ENCODE data around the gene PRKCB. TPM values are rescaled to one million over a fixed set of nuclear protein-coding genes. Genes with fewer than 3 reads are reported as not detected.

PRKCB gene
- total and polyA plus RNA-seq, 4 experiments from 2014 or later: 46.5 to 106 (median 98.2) TPM

DNA sequence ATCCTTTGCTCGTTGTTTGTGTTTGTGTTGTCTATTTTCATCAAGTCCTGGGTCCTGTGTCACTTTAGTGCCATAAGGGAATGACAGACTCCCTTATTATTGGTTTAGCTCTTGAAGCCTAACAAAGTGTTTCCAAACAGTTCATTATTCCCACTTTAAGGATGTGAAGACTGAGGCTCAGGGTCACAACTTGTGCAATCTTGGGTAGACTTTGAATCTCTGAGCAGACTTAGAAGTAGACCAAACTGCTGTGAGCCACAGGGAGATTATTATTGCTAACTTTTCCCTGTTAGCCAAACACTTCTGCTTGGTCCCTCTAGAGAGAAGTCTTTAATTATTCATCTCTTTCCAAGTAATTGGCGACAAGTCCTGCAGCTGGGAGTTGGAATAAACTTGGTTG is 31.8 kb downstream of the PRKCB start:
- peaks cover 53 to 82% (median 66%) of the 10 kb centered on the region in 4 donors for H3K4me1 Mint-ChIP-seq
- Histone ChIP-seq H3K4me3 (ENCODE audit: low read length in 2 of 2) (no peak overlapping the region), H3K36me3 (ENCODE audit: insufficient read depth, low read length) (no peaks in the 10 kb centered on the region), H3K27me3 (ENCODE audit: insufficient read depth, low read length) (no peaks in the 10 kb centered on the region), H3K9me3 (ENCODE audit: control insufficient read depth in 1 of 2, low read length in 2 of 2) (no peaks in the 10 kb centered on the region), H3K27ac (ENCODE audit: low read depth, low read length) (no peak overlapping the region), H3K4me1 (ENCODE audit: insufficient read depth, low read length) (peaks cover 73% of the 10 kb centered on the region)
- peaks cover 0 to 2% of the 10 kb centered on the region in 2 donors for H3K36me3 Mint-ChIP-seq
- intact Hi-C loops (cut with micrococcal nuclease): no loop called here
- CTCF ChIA-PET (ENCODE audit: partially characterized antibody): interaction anchor here (1.4 to 2.2 kb wide), 3 partner anchors 64 to 99 kb away, joined by 3 to 5 read pairs (median 3); no protein-coding TSS in a partner anchor
- H3K27ac Mint-ChIP-seq: no peak overlapping the region
- H3K27me3 Mint-ChIP-seq: no peaks in the 10 kb centered on the region
- DNase-seq: no peak
- peaks cover 0 to 2% (median 0%) of the 10 kb centered on the region in 8 donors for H3K9me3 Mint-ChIP-seq
- H3K4me3 Mint-ChIP-seq: no peak overlapping the region
- POLR2A ChIA-PET (ENCODE audit: partially characterized antibody): interaction anchor here (0.8 to 1.0 kb wide), 2 partner anchors 83 to 142 kb away, joined by 3 read pairs; no protein-coding TSS in a partner anchor

DNA sequence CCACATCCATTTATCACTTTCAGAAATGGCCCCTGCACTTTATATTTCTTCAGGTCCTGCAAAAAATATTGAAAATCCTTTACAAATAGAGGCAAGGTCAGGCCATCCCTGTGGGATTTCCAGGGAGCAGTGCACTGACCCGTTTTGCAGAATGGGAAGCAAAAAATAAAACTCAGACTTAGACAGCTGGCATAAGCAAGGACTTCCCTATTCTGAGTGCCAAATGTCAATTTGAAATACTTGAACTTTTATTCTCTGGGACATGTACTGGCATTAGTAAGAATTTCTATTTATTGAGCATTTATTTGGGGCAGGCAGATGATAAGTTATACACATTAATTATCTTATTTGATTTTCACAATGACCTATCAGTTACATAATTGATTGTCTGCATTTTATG is 32.4 kb downstream of the PRKCB start:
- H3K4me3 Mint-ChIP-seq: no peak overlapping the region
- no peak overlapping the region for H3K27ac ChIP-seq (ENCODE audit: low read depth, low read length)
- CTCF ChIA-PET (ENCODE audit: partially characterized antibody): interaction anchor here (2.2 kb wide), 1 partner anchor 64 kb away, joined by 5 read pairs; no protein-coding TSS in a partner anchor

DNA sequence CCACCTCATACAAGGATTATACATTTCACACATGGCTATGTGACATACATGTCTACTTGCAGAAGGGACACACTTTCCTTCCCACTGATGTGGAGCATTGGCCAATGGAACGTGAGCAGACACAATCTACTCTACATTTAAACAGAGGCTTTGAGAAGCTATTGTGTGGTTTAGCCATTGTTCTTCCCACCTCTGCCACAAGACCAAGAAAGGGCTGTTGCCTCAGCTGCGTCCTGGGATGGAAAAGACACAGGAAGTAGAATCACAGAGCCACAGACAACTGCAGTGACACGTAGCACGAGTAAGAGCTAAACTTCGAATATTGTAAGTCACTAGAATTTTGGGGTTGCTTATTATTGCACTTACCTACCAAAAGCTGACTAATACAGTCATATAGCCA is 33.3 kb downstream of the PRKCB start:
- ChIA-PET POLR2A (ENCODE audit: partially characterized antibody) (interaction anchor here (0.7 to 1.2 kb wide), 5 partner anchors 11 to 88 kb away, joined by 3 to 4 read pairs (median 3); no protein-coding TSS in a partner anchor), CTCF (ENCODE audit: partially characterized antibody) (interaction anchor here (1.1 to 2.2 kb wide), 4 partner anchors 8 to 142 kb away, joined by 3 to 5 read pairs (median 4); no protein-coding TSS in a partner anchor)
- Histone ChIP-seq H3K27ac (ENCODE audit: low read depth, low read length) (no peak overlapping the region), H3K36me3 (ENCODE audit: insufficient read depth, low read length) (no peaks in the 10 kb centered on the region), H3K9me3 (ENCODE audit: control insufficient read depth in 1 of 2, low read length in 2 of 2) (no peaks in the 10 kb centered on the region), H3K4me1 (ENCODE audit: insufficient read depth, low read length) (peaks cover 71% of the 10 kb centered on the region), H3K27me3 (ENCODE audit: insufficient read depth, low read length) (no peaks in the 10 kb centered on the region), H3K4me3 (ENCODE audit: low read length in 2 of 2) (no peak overlapping the region)
- Mint-ChIP-seq H3K36me3 (peaks cover 0 to 2% of the 10 kb centered on the region in 2 donors), H3K4me3 (peak overlapping the region in 5 of 8 donors; percentile 33 to 73 (median 55)), H3K9me3 (no peaks in the 10 kb centered on the region), H3K4me1 (peaks cover 49 to 76% (median 63%) of the 10 kb centered on the region in 4 donors), H3K27ac (peak overlapping the region in 3 of 7 donors; percentile 58 to 61 (median 59)), H3K27me3 (no peaks in the 10 kb centered on the region)
- peak in 4 of 5 donors; percentile 6 to 40 (median 18) for DNase-seq
- intact Hi-C loops (cut with micrococcal nuclease): no loop called here

More for the DNA sequence above, 32.4 kb downstream of the PRKCB start:
- Histone ChIP-seq H3K9me3 (ENCODE audit: control insufficient read depth in 1 of 2, low read length in 2 of 2) (no peaks in the 10 kb centered on the region), H3K4me1 (ENCODE audit: insufficient read depth, low read length) (peaks cover 71% of the 10 kb centered on the region), H3K4me3 (ENCODE audit: low read length in 2 of 2) (no peak overlapping the region), H3K27me3 (ENCODE audit: insufficient read depth, low read length) (no peaks in the 10 kb centered on the region), H3K36me3 (ENCODE audit: insufficient read depth, low read length) (no peaks in the 10 kb centered on the region)
- no peak for DNase-seq
- Mint-ChIP-seq H3K27ac (peak overlapping the region in 2 of 7 donors; percentile 13 to 23), H3K27me3 (no peaks in the 10 kb centered on the region), H3K9me3 (peaks cover 0 to 2% (median 0%) of the 10 kb centered on the region in 8 donors), H3K4me1 (peaks cover 52 to 78% (median 64%) of the 10 kb centered on the region in 4 donors), H3K36me3 (peaks cover 0 to 2% of the 10 kb centered on the region in 2 donors)
- intact Hi-C loops (cut with micrococcal nuclease): no loop called here
- POLR2A ChIA-PET (ENCODE audit: partially characterized antibody): interaction anchor here (0.8 to 1.0 kb wide), 2 partner anchors 82 to 142 kb away, joined by 3 read pairs; no protein-coding TSS in a partner anchor

DNA sequence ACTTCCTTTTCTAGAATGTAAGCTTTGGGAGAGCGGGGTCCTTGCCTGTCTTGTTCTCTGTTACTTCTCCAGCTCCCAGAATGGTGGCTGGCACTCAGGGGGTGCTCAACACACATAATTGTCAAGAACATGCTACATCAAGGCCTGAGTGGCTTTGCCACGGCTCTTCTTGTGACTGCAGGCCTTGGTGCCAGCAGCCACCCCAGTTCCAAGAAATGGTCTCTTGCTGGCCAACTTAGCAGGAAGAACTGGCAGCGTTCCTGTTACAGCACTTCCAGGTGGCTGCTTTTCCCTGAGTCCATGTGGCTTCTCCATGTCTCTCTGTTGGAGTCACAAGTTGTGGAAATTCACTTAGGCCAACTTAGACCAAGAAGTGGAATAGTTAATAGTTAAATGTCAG is 36.1 kb downstream of the PRKCB start:
- Mint-ChIP-seq H3K4me3 (no peak overlapping the region), H3K36me3 (peaks cover 0 to 7% of the 10 kb centered on the region in 2 donors), H3K27ac (no peak overlapping the region), H3K27me3 (no peaks in the 10 kb centered on the region), H3K9me3 (no peaks in the 10 kb centered on the region), H3K4me1 (peaks cover 38 to 60% (median 51%) of the 10 kb centered on the region in 4 donors)
- no peak overlapping the region for H3K27ac ChIP-seq (ENCODE audit: low read depth, low read length)
- ChIA-PET POLR2A (ENCODE audit: partially characterized antibody) (interaction anchor here (1.0 kb wide), 1 partner anchor 8 kb away, joined by 6 read pairs; no protein-coding TSS in a partner anchor), CTCF (ENCODE audit: partially characterized antibody) (interaction anchor here (1.4 kb wide), 1 partner anchor 138 kb away, joined by 8 read pairs; no protein-coding TSS in a partner anchor)
- H3K4me3 ChIP-seq (ENCODE audit: low read length in 2 of 2): no peak overlapping the region
- no peaks in the 10 kb centered on the region for H3K9me3 ChIP-seq (ENCODE audit: control insufficient read depth in 1 of 2, low read length in 2 of 2)
- intact Hi-C loops (cut with micrococcal nuclease): no loop called here
- H3K27me3 ChIP-seq (ENCODE audit: insufficient read depth, low read length): no peaks in the 10 kb centered on the region
- DNase-seq: no peak
- H3K4me1 ChIP-seq (ENCODE audit: insufficient read depth, low read length): peaks cover 57% of the 10 kb centered on the region
- H3K36me3 ChIP-seq (ENCODE audit: insufficient read depth, low read length): no peaks in the 10 kb centered on the region

DNA sequence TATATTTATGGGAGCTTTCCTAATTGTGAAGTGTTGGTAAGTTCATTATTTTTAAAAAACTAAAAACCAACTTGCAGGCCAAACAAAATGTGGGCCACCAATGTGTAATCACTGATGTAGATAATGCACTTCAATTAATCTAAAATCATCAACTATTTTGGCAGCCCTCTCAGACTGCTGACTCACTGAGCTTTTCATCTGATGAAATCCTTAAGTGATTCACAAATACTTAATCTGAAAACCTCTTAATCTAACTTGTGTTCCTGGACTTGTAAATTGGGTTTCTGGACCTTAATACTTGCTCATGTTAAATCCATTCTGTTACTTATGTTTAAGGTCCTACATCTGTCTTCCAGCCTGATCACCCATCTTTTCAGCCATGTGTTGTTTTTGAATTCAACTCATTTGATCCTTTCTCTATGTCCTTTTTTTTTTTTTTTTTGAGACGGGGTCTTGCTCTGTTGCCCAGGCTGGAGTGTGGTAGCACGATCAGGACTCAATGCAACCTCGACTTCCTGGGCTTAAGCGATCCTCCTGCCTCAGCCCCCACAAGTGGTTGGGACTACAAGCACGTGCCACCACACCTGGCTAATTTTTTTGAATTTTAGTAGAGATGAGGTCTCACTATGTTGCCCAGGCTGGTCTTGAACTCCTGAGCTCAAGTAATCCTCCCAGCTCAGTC is 39.0 kb downstream of the PRKCB start:
- no peaks in the 10 kb centered on the region for H3K27me3 ChIP-seq (ENCODE audit: insufficient read depth, low read length)
- intact Hi-C loops (cut with micrococcal nuclease): loop anchor here (5.0 kb wide), 2 partner anchors 72 to 78 kb away; no protein-coding TSS in a partner anchor
- no peak overlapping the region for H3K4me3 ChIP-seq (ENCODE audit: low read length in 2 of 2)
- Mint-ChIP-seq H3K36me3 (peaks cover 0 to 8% of the 10 kb centered on the region in 2 donors), H3K27ac (peak overlapping the region in 2 of 7 donors; percentile 47 to 57), H3K9me3 (no peaks in the 10 kb centered on the region), H3K4me1 (peaks cover 39 to 58% (median 54%) of the 10 kb centered on the region in 4 donors), H3K4me3 (no peak overlapping the region), H3K27me3 (no peaks in the 10 kb centered on the region)
- DNase-seq: no peak
- H3K36me3 ChIP-seq (ENCODE audit: insufficient read depth, low read length): no peaks in the 10 kb centered on the region
- CTCF ChIA-PET (ENCODE audit: partially characterized antibody): interaction anchor here (1.0 to 1.9 kb wide), 3 partner anchors 9 to 135 kb away, joined by 3 to 6 read pairs (median 6); no protein-coding TSS in a partner anchor
- H3K27ac ChIP-seq (ENCODE audit: low read depth, low read length): no peak overlapping the region
- peaks cover 58% of the 10 kb centered on the region for H3K4me1 ChIP-seq (ENCODE audit: insufficient read depth, low read length)
- POLR2A ChIA-PET (ENCODE audit: partially characterized antibody): interaction anchor here (0.6 to 2.3 kb wide), 2 partner anchors 10 to 54 kb away, joined by 3 to 6 read pairs; no protein-coding TSS in a partner anchor
- no peaks in the 10 kb centered on the region for H3K9me3 ChIP-seq (ENCODE audit: control insufficient read depth in 1 of 2, low read length in 2 of 2)

DNA sequence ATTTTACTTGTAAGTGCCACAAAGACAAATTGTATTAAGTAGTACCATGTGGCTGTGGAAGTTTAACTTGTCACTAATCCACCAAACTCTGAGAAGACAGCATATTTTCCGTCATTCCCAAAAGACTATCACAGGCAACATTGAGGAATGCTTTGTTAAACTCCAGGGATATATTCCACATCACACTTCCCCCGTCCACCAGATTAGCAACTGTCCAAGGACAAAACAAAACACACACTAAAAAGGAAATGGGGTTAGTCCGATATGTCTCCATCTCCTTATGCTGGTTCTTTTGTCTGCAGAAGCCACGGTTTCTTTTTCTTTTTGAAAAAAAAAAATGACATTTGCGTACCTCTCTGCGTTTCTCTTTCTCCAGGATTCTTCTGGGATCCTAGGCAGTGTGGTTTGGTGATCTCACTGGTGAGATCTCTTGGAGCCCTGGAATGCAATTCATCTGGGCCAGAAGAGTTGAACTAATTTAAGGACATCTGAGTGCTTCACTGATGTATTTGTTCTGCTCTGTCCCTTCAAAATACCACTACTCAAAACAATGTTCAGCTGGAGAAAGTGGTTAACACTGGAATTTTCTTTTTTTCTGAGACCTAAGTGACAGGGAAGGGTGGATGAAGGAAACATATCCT is 40.6 kb downstream of the PRKCB start:
- Histone ChIP-seq H3K36me3 (ENCODE audit: insufficient read depth, low read length) (no peaks in the 10 kb centered on the region), H3K4me3 (ENCODE audit: low read length in 2 of 2) (no peak overlapping the region), H3K9me3 (ENCODE audit: control insufficient read depth in 1 of 2, low read length in 2 of 2) (no peaks in the 10 kb centered on the region), H3K27me3 (ENCODE audit: insufficient read depth, low read length) (no peaks in the 10 kb centered on the region), H3K27ac (ENCODE audit: low read depth, low read length) (no peak overlapping the region), H3K4me1 (ENCODE audit: insufficient read depth, low read length) (peaks cover 53% of the 10 kb centered on the region)
- Mint-ChIP-seq H3K27me3 (no peaks in the 10 kb centered on the region), H3K9me3 (no peaks in the 10 kb centered on the region), H3K4me1 (peaks cover 44 to 67% (median 52%) of the 10 kb centered on the region in 4 donors), H3K4me3 (no peak overlapping the region), H3K27ac (peak overlapping the region in 2 of 7 donors; percentile 29 to 31), H3K36me3 (peaks cover 0 to 9% of the 10 kb centered on the region in 2 donors)
- DNase-seq: no peak
- ChIA-PET POLR2A (ENCODE audit: partially characterized antibody) (interaction anchor here (1.1 to 1.3 kb wide), 4 partner anchors 12 to 138 kb away, joined by 3 to 8 read pairs (median 4); no protein-coding TSS in a partner anchor), CTCF (ENCODE audit: partially characterized antibody) (interaction anchor here (0.7 to 4.3 kb wide), 16 partner anchors 9 to 159 kb away, joined by 3 to 106 read pairs (median 5); no protein-coding TSS in a partner anchor)
- intact Hi-C loops (cut with micrococcal nuclease): loop anchor here (1.0 to 5.0 kb wide), 4 partner anchors 10 to 160 kb away; no protein-coding TSS in a partner anchor

All from CD4-positive, alpha-beta memory T cell (primary cell).